Measurements from ENCODE around the gene CPNE7.

CPNE7 gene

GRCh38 chr16:89643769-89644300 lies 68.3 kb downstream of the CPNE7 start:
- no peak overlapping the region for H3K4me3 ChIP-seq (ENCODE audit: low read depth, low read length)
- CTCF ChIA-PET = interaction anchor here (0.9 to 3.8 kb wide), 5 partner anchors 11 to 86 kb away, joined by 3 to 24 read pairs (median 8); no protein-coding TSS in a partner anchor
- TF ChIP-seq, protein P1, sequence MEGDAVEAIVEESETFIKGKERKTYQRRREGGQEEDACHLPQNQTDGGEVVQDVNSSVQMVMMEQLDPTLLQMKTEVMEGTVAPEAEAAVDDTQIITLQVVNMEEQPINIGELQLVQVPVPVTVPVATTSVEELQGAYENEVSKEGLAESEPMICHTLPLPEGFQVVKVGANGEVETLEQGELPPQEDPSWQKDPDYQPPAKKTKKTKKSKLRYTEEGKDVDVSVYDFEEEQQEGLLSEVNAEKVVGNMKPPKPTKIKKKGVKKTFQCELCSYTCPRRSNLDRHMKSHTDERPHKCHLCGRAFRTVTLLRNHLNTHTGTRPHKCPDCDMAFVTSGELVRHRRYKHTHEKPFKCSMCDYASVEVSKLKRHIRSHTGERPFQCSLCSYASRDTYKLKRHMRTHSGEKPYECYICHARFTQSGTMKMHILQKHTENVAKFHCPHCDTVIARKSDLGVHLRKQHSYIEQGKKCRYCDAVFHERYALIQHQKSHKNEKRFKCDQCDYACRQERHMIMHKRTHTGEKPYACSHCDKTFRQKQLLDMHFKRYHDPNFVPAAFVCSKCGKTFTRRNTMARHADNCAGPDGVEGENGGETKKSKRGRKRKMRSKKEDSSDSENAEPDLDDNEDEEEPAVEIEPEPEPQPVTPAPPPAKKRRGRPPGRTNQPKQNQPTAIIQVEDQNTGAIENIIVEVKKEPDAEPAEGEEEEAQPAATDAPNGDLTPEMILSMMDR (IDR thresholded peaks at IDR 0.05; ENCODE audit: insufficient read depth, low read length, missing control alignments) = no peak
- no peak for DNase-seq (ENCODE audit: low read depth, low spot score)
- POLR2A ChIA-PET = no interaction called here

- TF ChIP-seq, protein P1 (IDR thresholded peaks at IDR 0.05; ENCODE audit: insufficient read depth, low read length, missing control alignments) = no peak
- DNase-seq (ENCODE audit: low read depth, low spot score) = no peak
- ChIA-PET POLR2A (no interaction called here), CTCF (interaction anchor here (1.1 to 1.5 kb wide), 2 partner anchors 73 to 87 kb away, joined by 4 to 7 read pairs; no protein-coding TSS in a partner anchor)
- H3K4me3 ChIP-seq (ENCODE audit: low read depth, low read length) = no peak overlapping the region
Measured at GRCh38 chr16:89645122-89645521, 69.6 kb downstream of the CPNE7 start.

DNA sequence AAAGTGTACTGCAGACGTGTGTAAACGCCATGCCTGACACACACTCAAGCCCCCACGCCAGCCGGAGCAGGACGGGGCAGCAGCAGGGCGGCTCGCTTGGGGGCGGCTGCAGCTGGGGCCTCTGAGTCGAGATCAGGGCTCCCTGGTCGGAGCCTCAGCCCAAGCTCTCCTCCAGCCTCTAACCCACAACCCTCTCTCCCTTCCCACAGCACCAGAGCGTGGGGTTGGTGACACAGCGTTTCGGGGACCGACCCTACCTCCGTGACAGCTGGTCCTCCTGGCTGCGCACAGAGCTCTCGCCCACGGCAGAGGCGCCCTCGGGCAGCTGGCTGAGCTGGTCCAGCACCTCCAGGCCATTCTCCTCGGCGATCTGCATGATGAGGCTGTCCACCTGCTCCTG lies 70.7 kb downstream of the CPNE7 start:
- no peak for DNase-seq (ENCODE audit: low read depth, low spot score)
- ChIA-PET POLR2A (no interaction called here), CTCF (no interaction called here)
- TF ChIP-seq, protein P1 (IDR thresholded peaks at IDR 0.05; ENCODE audit: insufficient read depth, low read length, missing control alignments) = no peak
- no peak overlapping the region for H3K4me3 ChIP-seq (ENCODE audit: low read depth, low read length)
